Measurements from ENCODE around the gene DDR1.
"Not testable (repeated sequence)": the region's sequence is repeated elsewhere in the genome, so short reads cannot be mapped to it uniquely, and the experiment has no call there.

DDR1 gene

DNA sequence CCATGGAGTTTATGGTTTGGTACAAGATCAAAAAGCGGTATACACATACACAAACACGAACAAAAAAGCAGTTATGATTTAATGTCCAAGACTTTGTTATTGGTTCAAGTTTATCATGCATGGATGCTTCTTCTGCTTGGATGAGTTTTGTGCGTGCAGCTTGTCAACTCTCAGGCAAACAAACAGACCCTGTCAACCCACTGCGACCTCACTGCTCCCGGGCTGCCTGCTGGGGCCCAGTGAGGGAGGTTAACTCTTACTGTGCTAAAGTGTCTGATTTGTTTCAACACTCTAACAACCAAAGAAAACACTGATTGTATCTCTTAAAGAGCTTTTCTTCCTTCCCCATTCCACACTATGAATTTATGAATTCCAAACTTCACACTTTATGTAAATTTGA, 26.8 kb upstream of the DDR1 start:
- H3K27me3 ChIP-seq (ENCODE audit: low read length): no peaks in the 10 kb centered on the region
- H3K27ac ChIP-seq (ENCODE audit: low read depth, low read length): no peak overlapping the region; the same call in 1 of the 2 replicates
- H2AFZ ChIP-seq (ENCODE audit: low read depth, low read length, severe bottlenecking): no peak overlapping the region
- no peaks in the 10 kb centered on the region for H3K9me2 ChIP-seq (replicated peaks; ENCODE audit: insufficient read depth, low read length)
- TF ChIP-seq, protein P1, sequence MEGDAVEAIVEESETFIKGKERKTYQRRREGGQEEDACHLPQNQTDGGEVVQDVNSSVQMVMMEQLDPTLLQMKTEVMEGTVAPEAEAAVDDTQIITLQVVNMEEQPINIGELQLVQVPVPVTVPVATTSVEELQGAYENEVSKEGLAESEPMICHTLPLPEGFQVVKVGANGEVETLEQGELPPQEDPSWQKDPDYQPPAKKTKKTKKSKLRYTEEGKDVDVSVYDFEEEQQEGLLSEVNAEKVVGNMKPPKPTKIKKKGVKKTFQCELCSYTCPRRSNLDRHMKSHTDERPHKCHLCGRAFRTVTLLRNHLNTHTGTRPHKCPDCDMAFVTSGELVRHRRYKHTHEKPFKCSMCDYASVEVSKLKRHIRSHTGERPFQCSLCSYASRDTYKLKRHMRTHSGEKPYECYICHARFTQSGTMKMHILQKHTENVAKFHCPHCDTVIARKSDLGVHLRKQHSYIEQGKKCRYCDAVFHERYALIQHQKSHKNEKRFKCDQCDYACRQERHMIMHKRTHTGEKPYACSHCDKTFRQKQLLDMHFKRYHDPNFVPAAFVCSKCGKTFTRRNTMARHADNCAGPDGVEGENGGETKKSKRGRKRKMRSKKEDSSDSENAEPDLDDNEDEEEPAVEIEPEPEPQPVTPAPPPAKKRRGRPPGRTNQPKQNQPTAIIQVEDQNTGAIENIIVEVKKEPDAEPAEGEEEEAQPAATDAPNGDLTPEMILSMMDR (IDR thresholded peaks at IDR 0.05; ENCODE audit: insufficient read depth, low read length, poor library complexity, severe bottlenecking): no peak
- no peak for TF ChIP-seq EZH2phosphoT487 (conservative IDR thresholded peaks at IDR 0.05; ENCODE audit: low read length)
- no peak overlapping the region for H3K9ac ChIP-seq (ENCODE audit: low read length)
- peaks cover 8% of the 10 kb centered on the region; the same call in 1 of the 2 replicates for H3K9me3 ChIP-seq (ENCODE audit: insufficient read depth, low read length)
- no peaks in the 10 kb centered on the region for H3F3A ChIP-seq (ENCODE audit: insufficient read depth)
- no peaks in the 10 kb centered on the region for H4K20me1 ChIP-seq (ENCODE audit: low read depth, low read length)
- no peak overlapping the region for H3K4me2 ChIP-seq (ENCODE audit: low read depth, low read length, poor library complexity, severe bottlenecking)
- no peak overlapping the region for H3K4me3 ChIP-seq (ENCODE audit: insufficient read depth, low read length, poor library complexity, severe bottlenecking)
- H3K79me2 ChIP-seq (ENCODE audit: insufficient read depth, low read length): no peaks in the 10 kb centered on the region
- H3K36me3 ChIP-seq (ENCODE audit: low read length): no peaks in the 10 kb centered on the region

- H3F3A ChIP-seq (ENCODE audit: insufficient read depth); H2AFZ ChIP-seq (ENCODE audit: low read depth, low read length, severe bottlenecking); H4K20me1 ChIP-seq (ENCODE audit: low read depth, low read length); H3K9ac ChIP-seq (ENCODE audit: low read length); H3K36me3 ChIP-seq (ENCODE audit: low read length); H3K4me2 ChIP-seq (ENCODE audit: low read depth, low read length, poor library complexity, severe bottlenecking); H3K4me3 ChIP-seq (ENCODE audit: insufficient read depth, low read length, poor library complexity, severe bottlenecking); H3K27me3 ChIP-seq (ENCODE audit: low read length); H3K9me2 ChIP-seq (replicated peaks; ENCODE audit: insufficient read depth, low read length); H3K79me2 ChIP-seq (ENCODE audit: insufficient read depth, low read length); H3K27ac ChIP-seq (ENCODE audit: low read depth, low read length); H3K9me3 ChIP-seq (ENCODE audit: insufficient read depth, low read length): not testable (repeated sequence)
These were observed 24.6 kb upstream of the DDR1 start for GRCh38 chr6:30859726-30860125.

- Histone ChIP-seq H3K27me3 (ENCODE audit: low read length) (no peaks in the 10 kb centered on the region), H3K27ac (ENCODE audit: low read depth, low read length) (no peak overlapping the region), H2AFZ (ENCODE audit: low read depth, low read length, severe bottlenecking) (no peak overlapping the region), H3K79me2 (ENCODE audit: insufficient read depth, low read length) (no peaks in the 10 kb centered on the region), H3K9ac (ENCODE audit: low read length) (no peak overlapping the region), H3K9me3 (ENCODE audit: insufficient read depth, low read length) (peaks cover 8% of the 10 kb centered on the region; the same call in 1 of the 2 replicates), H3F3A (ENCODE audit: insufficient read depth) (no peaks in the 10 kb centered on the region), H3K4me2 (ENCODE audit: low read depth, low read length, poor library complexity, severe bottlenecking) (no peak overlapping the region), H3K4me3 (ENCODE audit: insufficient read depth, low read length, poor library complexity, severe bottlenecking) (no peak overlapping the region), H3K36me3 (ENCODE audit: low read length) (no peaks in the 10 kb centered on the region), H4K20me1 (ENCODE audit: low read depth, low read length) (no peaks in the 10 kb centered on the region), H3K9me2 (replicated peaks; ENCODE audit: insufficient read depth, low read length) (no peaks in the 10 kb centered on the region)
- TF ChIP-seq EZH2phosphoT487 (conservative IDR thresholded peaks at IDR 0.05; ENCODE audit: low read length): no peak
- TF ChIP-seq, protein P1 (IDR thresholded peaks at IDR 0.05; ENCODE audit: insufficient read depth, low read length, poor library complexity, severe bottlenecking): no peak
These were observed 22.9 kb upstream of the DDR1 start for GRCh38 chr6:30861257-30862048.

- H3K4me3 ChIP-seq (ENCODE audit: insufficient read depth, low read length, poor library complexity, severe bottlenecking): no peak overlapping the region
- H3K27ac ChIP-seq (ENCODE audit: low read depth, low read length): no peak overlapping the region
- H4K20me1 ChIP-seq (ENCODE audit: low read depth, low read length): no peaks in the 10 kb centered on the region
- H3K9ac ChIP-seq (ENCODE audit: low read length): no peak overlapping the region
- H3K4me2 ChIP-seq (ENCODE audit: low read depth, low read length, poor library complexity, severe bottlenecking): no peak overlapping the region
- H3K9me3 ChIP-seq (ENCODE audit: insufficient read depth, low read length): peaks cover 8% of the 10 kb centered on the region; the same call in 1 of the 2 replicates
- no peak overlapping the region for H2AFZ ChIP-seq (ENCODE audit: low read depth, low read length, severe bottlenecking)
- TF ChIP-seq, protein P1 (IDR thresholded peaks at IDR 0.05; ENCODE audit: insufficient read depth, low read length, poor library complexity, severe bottlenecking): no peak
- no peak for TF ChIP-seq EZH2phosphoT487 (conservative IDR thresholded peaks at IDR 0.05; ENCODE audit: low read length)
- no peaks in the 10 kb centered on the region for H3K27me3 ChIP-seq (ENCODE audit: low read length)
- H3K79me2 ChIP-seq (ENCODE audit: insufficient read depth, low read length): no peaks in the 10 kb centered on the region
- H3F3A ChIP-seq (ENCODE audit: insufficient read depth): no peaks in the 10 kb centered on the region
- no peaks in the 10 kb centered on the region for H3K9me2 ChIP-seq (replicated peaks; ENCODE audit: insufficient read depth, low read length)
- no peaks in the 10 kb centered on the region for H3K36me3 ChIP-seq (ENCODE audit: low read length)
These were observed 22.0 kb upstream of the DDR1 start for GRCh38 chr6:30862156-30862875.
